H9 (cell line): ENCODE results near the gene MDK. TPM values are rescaled to one million over a fixed set of nuclear protein-coding genes. Genes with fewer than 3 reads are reported as not detected.
A peak's percentile ranks its signal among the peaks of the same experiment; 100 is the strongest.

Experiments used
- DNase-seq: peaks from one replicate; pipeline ENCODE4 v3.0.0-alpha.2; 2017
- H2AFZ ChIP-seq: one replicate; pipeline ENCODE4 v1.6.1; 2013; ENCODE audit warnings: mild to moderate bottlenecking, low read length, control low read depth, moderate library complexity
- H2AK5ac ChIP-seq: 2 replicates; pipeline ENCODE4 v1.6.1; 2013; ENCODE audit warnings: low read length, control low read depth, mixed read lengths; ENCODE audit not compliant: insufficient read length
- H2BK120ac ChIP-seq: one replicate; pipeline ENCODE4 v1.6.1; 2013; ENCODE audit warnings: low read depth, mild to moderate bottlenecking, low read length, control low read depth, inconsistent platforms; ENCODE audit not compliant: poor library complexity, severe bottlenecking
- H2BK12ac ChIP-seq: 2 replicates; pipeline ENCODE4 v1.6.1; 2013; ENCODE audit warnings: low read length, control low read depth, mixed read lengths, low read depth; ENCODE audit not compliant: insufficient read length
- H2BK15ac ChIP-seq: 2 replicates; pipeline ENCODE4 v1.6.1; 2013; ENCODE audit warnings: low read depth, low read length, control low read depth
- H2BK20ac ChIP-seq: one replicate; pipeline ENCODE4 v1.6.1; 2013; ENCODE audit warnings: low read depth, mild to moderate bottlenecking, low read length, control low read depth, inconsistent platforms; ENCODE audit not compliant: poor library complexity, severe bottlenecking
- H2BK5ac ChIP-seq: 2 replicates; pipeline ENCODE4 v1.6.1; 2013; ENCODE audit warnings: low read length, control low read depth, mixed read lengths; ENCODE audit not compliant: insufficient read length
- H3K14ac ChIP-seq: 2 replicates; pipeline ENCODE4 v1.6.1; 2013; ENCODE audit warnings: low read length, control low read depth; ENCODE audit not compliant: insufficient read depth
- H3K18ac ChIP-seq: 2 replicates; pipeline ENCODE4 v1.6.1; 2013; ENCODE audit warnings: low read depth, mild to moderate bottlenecking, mixed read lengths, low read length, control low read depth; ENCODE audit not compliant: insufficient read length
- H3K23ac ChIP-seq: 2 replicates; pipeline ENCODE4 v1.6.1; 2013; ENCODE audit warnings: low read length, control low read depth, mixed read lengths, low read depth; ENCODE audit not compliant: insufficient read length
- H3K23me2 ChIP-seq: 2 replicates; pipeline ENCODE4 v1.6.1; 2013; ENCODE audit warnings: low read depth, mild to moderate bottlenecking, mixed read lengths, low read length, control low read depth; ENCODE audit not compliant: insufficient read length, poor library complexity, severe bottlenecking
- H3K27ac ChIP-seq: 2 replicates; pipeline ENCODE4 v1.5.1; 2013; ENCODE audit warnings: low read length, control low read depth, mixed read lengths, low read depth; ENCODE audit not compliant: insufficient read length
- H3K27me3 ChIP-seq: 2 replicates; pipeline ENCODE4 v1.6.1; 2013; ENCODE audit warnings: low read length, control low read depth, inconsistent platforms; ENCODE audit not compliant: insufficient read depth
- H3K4ac ChIP-seq: 2 replicates; pipeline ENCODE4 v1.6.1; 2013; ENCODE audit warnings: low read depth, mild to moderate bottlenecking, control low read depth, inconsistent platforms, low read length, moderate library complexity
- H3K4me1 ChIP-seq: 2 replicates; pipeline ENCODE4 v1.6.1; 2013; ENCODE audit warnings: low read length, control low read depth, inconsistent platforms; ENCODE audit not compliant: insufficient read depth
- H3K4me2 ChIP-seq: 2 replicates; pipeline ENCODE4 v1.6.1; 2013; ENCODE audit warnings: low read length, control low read depth, mixed read lengths; ENCODE audit not compliant: insufficient read length, insufficient read depth
- H3K56ac ChIP-seq: 2 replicates; pipeline ENCODE4 v1.6.1; 2013; ENCODE audit warnings: low read depth, mild to moderate bottlenecking, mixed read lengths, low read length, control low read depth; ENCODE audit not compliant: insufficient read length
- H3K79me1 ChIP-seq: 2 replicates; pipeline ENCODE4 v1.6.1; 2013; ENCODE audit warnings: low read depth, mild to moderate bottlenecking, moderate library complexity, low read length, control low read depth, inconsistent platforms; ENCODE audit not compliant: insufficient read depth, poor library complexity, severe bottlenecking
- H3K79me2 ChIP-seq: 2 replicates; pipeline ENCODE4 v1.6.1; 2013; ENCODE audit warnings: low read length, control low read depth, inconsistent platforms; ENCODE audit not compliant: insufficient read depth
- H3K9ac ChIP-seq: 2 replicates; pipeline ENCODE4 v1.6.1; 2013; ENCODE audit warnings: low read length, control low read depth, mixed read lengths; ENCODE audit not compliant: insufficient read length; ENCODE audit errors: extremely low read depth
- H3K9me3 ChIP-seq: one replicate; pipeline ENCODE4 v1.6.1; 2013; ENCODE audit warnings: low read depth, low read length, inconsistent platforms; ENCODE audit not compliant: control insufficient read depth
- H3T11ph ChIP-seq: one replicate; pipeline ENCODE4 v1.6.1; 2013; ENCODE audit warnings: mild to moderate bottlenecking, low read length, control low read depth, inconsistent platforms
- H4K20me1 ChIP-seq: one replicate; pipeline ENCODE4 v1.6.1; 2013; ENCODE audit not compliant: control insufficient read depth, insufficient read length, insufficient read depth
- H4K5ac ChIP-seq: 2 replicates; pipeline ENCODE4 v1.6.1; 2013; ENCODE audit warnings: low read depth, mild to moderate bottlenecking, mixed read lengths, low read length, control low read depth; ENCODE audit not compliant: insufficient read length
- H4K8ac ChIP-seq: replicated peaks from 2 replicates; pipeline ENCODE4 v1.6.1; 2013; ENCODE audit warnings: low read length, control low read depth, mixed read lengths, low read depth; ENCODE audit not compliant: insufficient read length
- H4K91ac ChIP-seq: 2 replicates; pipeline ENCODE4 v1.6.1; 2013; ENCODE audit warnings: low read depth, mild to moderate bottlenecking, moderate library complexity, mixed read lengths, low read length, control low read depth; ENCODE audit not compliant: insufficient read length
- H3K27ac Mint-ChIP-seq, 3 experiments: 2 replicates in 2 of 3; 3 replicates in 1 of 3; pipeline ENCODE4 v1.8.0; 2020 to 2021; ENCODE audit warnings: mixed read lengths in 3 of 3, mild to moderate bottlenecking in 1 of 3, moderate library complexity in 1 of 3
- H3K27me3 Mint-ChIP-seq: 2 replicates; pipeline ENCODE4 v1.8.0; 2021; ENCODE audit warnings: low read depth, mild to moderate bottlenecking, moderate library complexity, mixed read lengths
- H3K36me3 Mint-ChIP-seq, 3 experiments: 2 replicates in 2 of 3; 3 replicates in 1 of 3; pipeline ENCODE4 v1.8.0; 2020 to 2021; ENCODE audit warnings: low read depth in 3 of 3, mixed read lengths in 3 of 3; ENCODE audit not compliant: insufficient read depth in 1 of 3
- H3K4me1 Mint-ChIP-seq, 2 experiments: 2 replicates each; pipeline ENCODE4 v1.8.0; 2020; ENCODE audit warnings: mixed read lengths in 2 of 2
- H3K4me3 Mint-ChIP-seq, 2 experiments: 2 replicates in 1 of 2; 3 replicates in 1 of 2; pipeline ENCODE4 v1.8.0; 2020 to 2021; ENCODE audit warnings: mild to moderate bottlenecking in 2 of 2, mixed read lengths in 2 of 2, moderate library complexity in 1 of 2
- H3K9me3 Mint-ChIP-seq, 2 experiments: 2 replicates in 1 of 2; 3 replicates in 1 of 2; pipeline ENCODE4 v1.8.0; 2020; ENCODE audit warnings: mild to moderate bottlenecking in 2 of 2, mixed read lengths in 2 of 2, moderate library complexity in 1 of 2
- CTCF ChIP-seq: fragments of 200-600 bp; sonication (generic); conservative IDR thresholded peaks from 3 replicates; pipeline ENCODE4 v1.8.0; 2021; ENCODE audit warnings: antibody characterized with exemption, mild to moderate bottlenecking
- WGBS: extraction: QIAGEN DNeasy Blood & Tissue Kit; methylation state at CpG from one replicate; pipeline ENCODE4 v1.1.7; 2013; ENCODE audit warnings: missing lambda C conversion rate, low lambda C conversion rate, mixed read lengths; ENCODE audit not compliant: insufficient read length; ENCODE audit errors: extremely low coverage; 5-methylcytosine and 5-hydroxymethylcytosine counted together
- total RNA-seq: library from RNA; stranded (reverse); gene quantifications from 2 replicates; pipeline ENCODE4 v1.2.1, GENCODE V29; 2021

Gene MDK
- total RNA-seq, 1 experiment from 2014 or later = 392 TPM

- no peak overlapping the region for H3K9ac ChIP-seq
- H3K18ac ChIP-seq = no peak overlapping the region
- no peaks in the 10 kb centered on the region for H3K9me3 ChIP-seq
- H3K23me2 ChIP-seq = no peaks in the 10 kb centered on the region
- DNase-seq = no peak
- peaks cover 86 to 96% of the 10 kb centered on the region in 2 experiments for H3K4me1 Mint-ChIP-seq
- no peak overlapping the region for H2BK15ac ChIP-seq
- WGBS = no CpG with 5 or more reads among the region's 2 CpGs
- H4K91ac ChIP-seq = no peak overlapping the region
- peak overlapping the region; percentile 90 to 98 (median 98) for H3K27ac Mint-ChIP-seq
- peak overlapping the region; percentile 6 for H2BK5ac ChIP-seq
- H4K20me1 ChIP-seq = no peaks in the 10 kb centered on the region
- no peak overlapping the region for H3K56ac ChIP-seq
- H4K8ac ChIP-seq = no peak overlapping the region
- H3K23ac ChIP-seq = no peak overlapping the region
- peak overlapping the region; percentile 17 for H3K4me2 ChIP-seq
- no peak overlapping the region for H4K5ac ChIP-seq
- peaks cover 9% of the 10 kb centered on the region for H3K27me3 Mint-ChIP-seq
- H2BK120ac ChIP-seq = no peak overlapping the region
- no peak overlapping the region for H3K4ac ChIP-seq
- no peaks in the 10 kb centered on the region for H3K79me1 ChIP-seq
- no peak overlapping the region for H3K14ac ChIP-seq
- peak overlapping the region; percentile 53 for H3K27ac ChIP-seq
- no peaks in the 10 kb centered on the region for H3K9me3 Mint-ChIP-seq
- no peaks in the 10 kb centered on the region for H3K27me3 ChIP-seq
- no peak overlapping the region for H2AFZ ChIP-seq
- no peaks in the 10 kb centered on the region; a peak in 1 of 7 replicates for H3K36me3 Mint-ChIP-seq
- H3K4me1 ChIP-seq = peaks cover 39% of the 10 kb centered on the region
- no peaks in the 10 kb centered on the region for H3K79me2 ChIP-seq
- no peak overlapping the region for H2BK20ac ChIP-seq
- TF ChIP-seq CTCF = no peak
- H3K4me3 Mint-ChIP-seq = peak overlapping the region; percentile 45 to 74; a peak in 3 of 5 replicates
- no peak overlapping the region for H2AK5ac ChIP-seq
- no peak overlapping the region for H2BK12ac ChIP-seq
- H3T11ph ChIP-seq = no peak overlapping the region
These were observed 41.7 kb upstream of the MDK start for GRCh38 chr11:46339816-46340215.
